ENCODE measurements around the gene GALNT10. TPM values are rescaled to one million over a fixed set of nuclear protein-coding genes. Genes with fewer than 3 reads are reported as not detected.

Gene GALNT10
- total RNA-seq, 4 donors from 2014 or later, result 17.2 to 28.6 (median 21.1) TPM

GRCh38 chr5:154335065-154335448 is 144.5 kb downstream of the GALNT10 start:
- TF ChIP-seq CTCF (IDR thresholded peaks at IDR 0.05; ENCODE audit: low read depth), result no peak

GRCh38 chr5:154341620-154342019 is 151.1 kb downstream of the GALNT10 start:
- no peak for TF ChIP-seq CTCF (IDR thresholded peaks at IDR 0.05; ENCODE audit: low read depth)

- no peak for TF ChIP-seq CTCF (IDR thresholded peaks at IDR 0.05; ENCODE audit: low read depth)
Observed at GRCh38 chr5:154342211-154342610, 151.7 kb downstream of the GALNT10 start.

- TF ChIP-seq CTCF (IDR thresholded peaks at IDR 0.05; ENCODE audit: low read depth), result no peak
Observed at GRCh38 chr5:154342963-154343362, 152.4 kb downstream of the GALNT10 start.

- no peak for TF ChIP-seq CTCF (IDR thresholded peaks at IDR 0.05; ENCODE audit: low read depth)
Observed at GRCh38 chr5:154344461-154344860, 153.9 kb downstream of the GALNT10 start.

- TF ChIP-seq CTCF (IDR thresholded peaks at IDR 0.05; ENCODE audit: low read depth), result no peak
Observed at GRCh38 chr5:154345255-154345952, 154.9 kb downstream of the GALNT10 start.

- no peak for TF ChIP-seq CTCF (IDR thresholded peaks at IDR 0.05; ENCODE audit: low read depth)
Observed at GRCh38 chr5:154346427-154346826, 155.9 kb downstream of the GALNT10 start.

Measured in subcutaneous adipose tissue (tissue), 4 donors.